Measurements from ENCODE around the gene CBLN1. TPM values are rescaled to one million over a fixed set of nuclear protein-coding genes. Genes with fewer than 3 reads are reported as not detected.
A peak's percentile ranks its signal among the peaks of the same experiment; 100 is the strongest.

The CBLN1 gene
- total and polyA plus RNA-seq, 4 donors, result 0.14 to 0.55 (median 0.33) TPM; not detected in 1

DNA sequence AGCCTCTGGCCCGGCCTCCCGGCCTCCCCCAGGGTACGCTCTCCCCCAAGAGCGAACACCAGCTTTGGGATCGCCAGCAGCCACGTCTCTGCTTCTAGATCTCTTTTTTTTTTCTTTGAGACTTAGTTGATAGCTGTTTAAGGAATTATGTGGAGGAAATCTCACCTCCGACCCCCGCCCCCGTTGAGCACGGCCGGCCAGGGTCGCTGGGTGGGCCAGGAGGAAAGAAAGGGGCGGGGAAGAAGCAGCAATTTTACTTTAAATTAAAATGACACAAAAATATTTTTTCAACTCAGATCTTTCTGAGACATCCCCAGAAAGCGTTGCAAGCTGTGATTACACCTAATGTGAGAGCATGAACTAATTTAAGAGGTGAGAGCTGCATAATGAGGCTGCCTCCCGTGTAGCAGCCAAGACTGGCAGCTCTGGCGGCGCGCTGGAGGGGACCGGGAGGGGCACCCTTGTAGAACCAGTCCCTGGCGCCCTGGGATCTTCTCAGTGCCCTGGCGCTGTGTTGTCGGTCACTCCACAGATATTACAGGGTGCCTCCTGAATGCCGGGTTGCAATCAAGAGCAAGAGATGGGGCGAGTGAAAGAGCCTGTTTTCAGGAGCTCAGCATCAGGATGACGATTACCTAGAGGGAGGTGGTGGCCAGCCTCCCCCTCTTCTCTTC is 1.9 kb upstream of the CBLN1 start:
- Histone ChIP-seq H3K4me3 (ENCODE audit: low read depth in 1 of 3, low read length in 3 of 3) (peak overlapping the region in 1 of 3 donors; percentile 65), H3K36me3 (ENCODE audit: control insufficient read depth in 4 of 4, insufficient read depth in 3 of 4, low read depth in 1 of 4, low read length in 3 of 4) (no peaks in the 10 kb centered on the region), H3K27me3 (ENCODE audit: control insufficient read depth in 4 of 4, insufficient read depth in 4 of 4, low read length in 3 of 4) (peaks cover 3 to 21% (median 14%) of the 10 kb centered on the region in 4 donors), H3K27ac (ENCODE audit: low read depth in 1 of 2, low read length in 2 of 2) (no peak overlapping the region), H3K4me1 (ENCODE audit: control insufficient read depth in 4 of 4, insufficient read depth in 4 of 4, low read length in 3 of 4) (peaks cover 15 to 29% (median 26%) of the 10 kb centered on the region in 4 donors), H3K9ac (ENCODE audit: low read depth in 1 of 2, low read length in 2 of 2) (no peak overlapping the region), H3K9me3 (ENCODE audit: control insufficient read depth in 4 of 4, low read length in 3 of 4) (no peaks in the 10 kb centered on the region)
- no peak for DNase-seq (ENCODE audit: low spot score)
- 6% methylated on average over 25 of the region's 25 CpGs for WGBS
- TF ChIP-seq FOXA1 (IDR thresholded peaks at IDR 0.05) (no peak), ATF3 (IDR thresholded peaks at IDR 0.05) (no peak), REST (IDR thresholded peaks at IDR 0.05) (no peak), FOXA2 (IDR thresholded peaks at IDR 0.05) (no peak), EGR1 (IDR thresholded peaks at IDR 0.05; ENCODE audit: low read depth in 2 of 2) (no peak), GABPA (IDR thresholded peaks at IDR 0.05 in 1 of 2, conservative IDR thresholded peaks at IDR 0.05 in 1 of 2) (no peak), RXRA (IDR thresholded peaks at IDR 0.05) (no peak)
- TF ChIP-seq, protein P1, sequence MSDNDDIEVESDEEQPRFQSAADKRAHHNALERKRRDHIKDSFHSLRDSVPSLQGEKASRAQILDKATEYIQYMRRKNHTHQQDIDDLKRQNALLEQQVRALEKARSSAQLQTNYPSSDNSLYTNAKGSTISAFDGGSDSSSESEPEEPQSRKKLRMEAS (IDR thresholded peaks at IDR 0.05), result no peak

DNA sequence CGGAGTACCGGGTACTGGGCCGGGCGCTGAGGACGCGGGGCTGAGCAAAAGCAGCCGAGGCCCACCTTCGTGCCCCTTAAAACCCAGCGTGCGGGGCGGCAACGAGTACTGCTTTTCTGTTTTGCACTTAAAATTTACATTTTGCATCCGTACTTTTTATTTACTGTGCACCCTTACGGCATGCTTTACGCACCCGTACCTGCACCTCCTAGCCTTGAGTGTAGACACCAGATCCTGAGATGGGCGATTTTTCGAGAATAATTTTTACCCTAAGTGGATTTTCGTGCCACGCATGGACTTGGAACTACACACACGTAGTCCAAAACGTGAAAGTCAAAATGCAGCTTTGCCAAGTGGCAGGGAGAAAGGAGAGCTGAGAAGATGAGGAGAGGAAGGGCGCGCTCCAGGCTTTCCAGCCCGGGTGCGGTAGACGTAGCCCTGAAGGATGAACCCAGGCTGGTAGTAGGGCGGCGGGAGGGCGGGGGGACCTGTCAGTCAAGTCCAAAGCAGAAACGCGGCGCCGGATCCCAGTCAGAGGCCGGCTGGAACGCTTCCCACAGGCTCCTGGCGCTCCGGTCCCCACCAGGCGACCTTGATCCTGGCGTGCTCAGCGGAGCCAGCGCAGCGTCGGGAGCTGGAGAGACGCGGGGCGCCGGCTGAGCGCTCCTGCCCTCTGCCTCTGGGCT is 1.2 kb upstream of the CBLN1 start:
- TF ChIP-seq HNF4G (IDR thresholded peaks at IDR 0.05), result no peak
- TF ChIP-seq TAF1 (conservative IDR thresholded peaks at IDR 0.05), result no peak
- TF ChIP-seq, protein P1 (IDR thresholded peaks at IDR 0.05), result no peak
- no peak for TF ChIP-seq FOXA2 (IDR thresholded peaks at IDR 0.05)
- TF ChIP-seq RXRA (IDR thresholded peaks at IDR 0.05), result no peak
- no peak for TF ChIP-seq NR2F2 (IDR thresholded peaks at IDR 0.05)
- no peak for TF ChIP-seq GABPA (IDR thresholded peaks at IDR 0.05 in 1 of 2, conservative IDR thresholded peaks at IDR 0.05 in 1 of 2)
- no peak for TF ChIP-seq JUND (IDR thresholded peaks at IDR 0.05)
- TF ChIP-seq, protein P2, sequence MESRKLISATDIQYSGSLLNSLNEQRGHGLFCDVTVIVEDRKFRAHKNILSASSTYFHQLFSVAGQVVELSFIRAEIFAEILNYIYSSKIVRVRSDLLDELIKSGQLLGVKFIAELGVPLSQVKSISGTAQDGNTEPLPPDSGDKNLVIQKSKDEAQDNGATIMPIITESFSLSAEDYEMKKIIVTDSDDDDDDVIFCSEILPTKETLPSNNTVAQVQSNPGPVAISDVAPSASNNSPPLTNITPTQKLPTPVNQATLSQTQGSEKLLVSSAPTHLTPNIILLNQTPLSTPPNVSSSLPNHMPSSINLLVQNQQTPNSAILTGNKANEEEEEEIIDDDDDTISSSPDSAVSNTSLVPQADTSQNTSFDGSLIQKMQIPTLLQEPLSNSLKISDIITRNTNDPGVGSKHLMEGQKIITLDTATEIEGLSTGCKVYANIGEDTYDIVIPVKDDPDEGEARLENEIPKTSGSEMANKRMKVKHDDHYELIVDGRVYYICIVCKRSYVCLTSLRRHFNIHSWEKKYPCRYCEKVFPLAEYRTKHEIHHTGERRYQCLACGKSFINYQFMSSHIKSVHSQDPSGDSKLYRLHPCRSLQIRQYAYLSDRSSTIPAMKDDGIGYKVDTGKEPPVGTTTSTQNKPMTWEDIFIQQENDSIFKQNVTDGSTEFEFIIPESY (IDR thresholded peaks at IDR 0.05), result no peak
- no peak for TF ChIP-seq HNF4A (conservative IDR thresholded peaks at IDR 0.05)
- no peak for TF ChIP-seq RAD21 (IDR thresholded peaks at IDR 0.05)
- TF ChIP-seq ATF3 (IDR thresholded peaks at IDR 0.05), result no peak
- no peak for TF ChIP-seq SP1 (IDR thresholded peaks at IDR 0.05)
- no peak for DNase-seq (ENCODE audit: low spot score)
- peaks cover 7 to 19% (median 16%) of the 10 kb centered on the region in 4 donors for H3K27me3 ChIP-seq (ENCODE audit: control insufficient read depth in 4 of 4, insufficient read depth in 4 of 4, low read length in 3 of 4)
- H3K9me3 ChIP-seq (ENCODE audit: control insufficient read depth in 4 of 4, low read length in 3 of 4), result no peaks in the 10 kb centered on the region
- no peak overlapping the region for H3K27ac ChIP-seq (ENCODE audit: low read depth in 1 of 2, low read length in 2 of 2)
- peaks cover 15 to 29% (median 26%) of the 10 kb centered on the region in 4 donors for H3K4me1 ChIP-seq (ENCODE audit: control insufficient read depth in 4 of 4, insufficient read depth in 4 of 4, low read length in 3 of 4)
- H3K36me3 ChIP-seq (ENCODE audit: control insufficient read depth in 4 of 4, insufficient read depth in 3 of 4, low read depth in 1 of 4, low read length in 3 of 4), result no peaks in the 10 kb centered on the region
- 3% methylated on average over 49 of the region's 49 CpGs for WGBS
- no peak overlapping the region for H3K9ac ChIP-seq (ENCODE audit: low read depth in 1 of 2, low read length in 2 of 2)
- H3K4me3 ChIP-seq (ENCODE audit: low read depth in 1 of 3, low read length in 3 of 3), result peak overlapping the region; percentile 1 to 65 (median 52)

All from liver (tissue), 9 donors.